ENCODE measurements around the gene POLR3C.
"Not testable (repeated sequence)": the region's sequence is repeated elsewhere in the genome, so short reads cannot be mapped to it uniquely, and the experiment has no call there.

The POLR3C gene

DNA sequence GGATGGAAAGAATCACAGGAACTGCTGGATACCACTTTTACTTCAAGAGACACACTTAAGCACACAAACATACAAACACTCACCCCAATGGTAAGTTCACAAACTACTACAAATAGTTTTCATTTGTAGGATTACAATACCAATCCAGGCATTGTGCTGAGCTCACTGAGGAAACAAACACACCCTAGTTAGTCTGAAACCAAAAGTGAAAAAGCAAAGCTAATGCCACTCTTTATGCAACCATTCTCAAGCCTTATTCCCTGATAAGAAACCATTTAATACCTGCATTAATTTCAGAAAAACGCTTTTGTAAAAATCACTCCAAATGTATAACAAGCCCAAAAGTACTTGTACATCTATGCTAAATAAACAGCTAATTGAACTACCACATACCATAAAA is 38.5 kb upstream of the POLR3C start:
- TF ChIP-seq, protein P1, sequence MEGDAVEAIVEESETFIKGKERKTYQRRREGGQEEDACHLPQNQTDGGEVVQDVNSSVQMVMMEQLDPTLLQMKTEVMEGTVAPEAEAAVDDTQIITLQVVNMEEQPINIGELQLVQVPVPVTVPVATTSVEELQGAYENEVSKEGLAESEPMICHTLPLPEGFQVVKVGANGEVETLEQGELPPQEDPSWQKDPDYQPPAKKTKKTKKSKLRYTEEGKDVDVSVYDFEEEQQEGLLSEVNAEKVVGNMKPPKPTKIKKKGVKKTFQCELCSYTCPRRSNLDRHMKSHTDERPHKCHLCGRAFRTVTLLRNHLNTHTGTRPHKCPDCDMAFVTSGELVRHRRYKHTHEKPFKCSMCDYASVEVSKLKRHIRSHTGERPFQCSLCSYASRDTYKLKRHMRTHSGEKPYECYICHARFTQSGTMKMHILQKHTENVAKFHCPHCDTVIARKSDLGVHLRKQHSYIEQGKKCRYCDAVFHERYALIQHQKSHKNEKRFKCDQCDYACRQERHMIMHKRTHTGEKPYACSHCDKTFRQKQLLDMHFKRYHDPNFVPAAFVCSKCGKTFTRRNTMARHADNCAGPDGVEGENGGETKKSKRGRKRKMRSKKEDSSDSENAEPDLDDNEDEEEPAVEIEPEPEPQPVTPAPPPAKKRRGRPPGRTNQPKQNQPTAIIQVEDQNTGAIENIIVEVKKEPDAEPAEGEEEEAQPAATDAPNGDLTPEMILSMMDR (IDR thresholded peaks at IDR 0.05; ENCODE audit: insufficient read depth, low read depth, low read length, missing control alignments), result no peak
- H3K4me3 ChIP-seq (ENCODE audit: low read depth, low read length), result no peak overlapping the region
- DNase-seq (ENCODE audit: low read depth), result peak; percentile 37

DNA sequence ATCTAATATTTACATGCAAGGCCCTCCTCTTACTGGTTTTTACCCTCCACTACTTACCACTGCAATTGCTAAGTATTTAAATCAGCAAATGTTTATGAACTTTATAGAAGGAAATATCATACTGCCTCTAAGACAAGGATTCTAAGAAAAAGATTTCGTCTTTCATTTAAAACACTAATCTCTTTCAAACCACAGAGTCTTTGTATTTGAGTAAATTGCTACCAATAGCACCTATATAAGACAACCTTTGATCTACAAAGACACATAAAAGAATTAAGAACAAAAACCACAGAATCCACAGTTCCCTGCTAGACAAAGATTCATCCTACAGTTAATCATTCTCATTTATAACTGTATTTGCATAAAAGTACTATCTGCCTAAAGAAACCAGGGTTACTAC is 37.7 kb upstream of the POLR3C start:
- TF ChIP-seq, protein P1 (IDR thresholded peaks at IDR 0.05; ENCODE audit: insufficient read depth, low read depth, low read length, missing control alignments), result no peak
- no peak for DNase-seq (ENCODE audit: low read depth)
- no peak overlapping the region for H3K4me3 ChIP-seq (ENCODE audit: low read depth, low read length)

DNA sequence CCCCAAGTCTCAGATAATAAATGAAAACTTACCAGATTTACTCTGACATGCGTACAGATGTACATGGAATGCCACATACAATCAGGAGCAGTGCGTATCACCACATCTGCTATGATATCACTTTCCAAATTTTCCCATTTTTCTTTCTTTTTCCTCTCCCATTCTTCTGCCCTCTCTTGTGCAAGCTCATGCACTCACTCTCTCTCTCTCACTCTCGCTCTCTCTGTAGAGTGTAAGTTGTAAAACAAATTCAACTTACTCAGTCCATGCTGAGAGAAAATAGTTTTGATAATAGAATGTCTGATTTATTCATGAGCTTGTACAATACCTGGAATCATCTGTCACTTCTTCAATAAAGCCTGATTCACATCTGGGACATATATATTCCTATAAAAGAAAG is 35.4 kb upstream of the POLR3C start:
- TF ChIP-seq, protein P1 (IDR thresholded peaks at IDR 0.05; ENCODE audit: insufficient read depth, low read depth, low read length, missing control alignments), result no peak
- H3K4me3 ChIP-seq (ENCODE audit: low read depth, low read length), result no peak overlapping the region

DNA sequence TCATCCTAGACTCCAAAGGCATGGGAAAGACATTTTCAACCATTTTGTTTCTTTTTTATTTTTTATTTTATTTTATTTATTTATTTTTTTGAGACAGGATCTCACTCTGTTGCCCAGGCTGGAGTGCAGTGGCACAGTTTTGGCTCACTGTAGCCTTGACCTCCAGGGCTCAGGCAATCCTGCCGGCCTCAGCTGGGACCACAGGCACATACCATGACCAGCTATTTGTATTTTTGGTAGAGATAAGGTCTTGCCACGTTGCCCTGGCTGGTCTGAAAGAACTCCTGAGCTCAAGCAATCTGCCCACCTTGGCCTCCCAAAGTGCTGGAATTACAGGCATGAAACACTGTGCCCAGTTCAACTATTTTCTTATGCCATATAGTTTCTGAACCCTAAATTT is 32.1 kb upstream of the POLR3C start:
- H3K4me3 ChIP-seq (ENCODE audit: low read depth, low read length); DNase-seq (ENCODE audit: low read depth): not testable (repeated sequence)

More for the DNA sequence above, 35.4 kb upstream of the POLR3C start:
- no peak for DNase-seq (ENCODE audit: low read depth)

DNA sequence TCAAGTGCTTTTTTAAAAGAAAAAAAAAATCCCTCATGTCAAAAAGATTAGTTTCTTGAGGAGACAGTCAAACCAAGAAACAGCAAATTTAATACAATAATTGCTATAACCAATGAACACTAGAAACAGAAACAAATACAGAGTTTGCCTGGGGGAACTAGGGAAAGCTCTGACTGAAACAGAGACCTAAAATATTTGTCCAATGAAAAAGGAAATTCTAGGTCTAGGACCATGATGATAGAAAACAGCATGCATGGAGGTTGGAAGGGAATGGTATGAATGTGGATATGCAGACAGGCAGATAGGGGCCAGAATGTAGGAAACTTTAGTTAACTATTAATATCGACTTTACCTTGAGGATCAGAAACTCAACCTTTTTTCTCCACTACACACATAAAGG is 31.5 kb upstream of the POLR3C start:
- no peak overlapping the region for H3K4me3 ChIP-seq (ENCODE audit: low read depth, low read length)
- DNase-seq (ENCODE audit: low read depth), result peak; percentile 8
- TF ChIP-seq, protein P1 (IDR thresholded peaks at IDR 0.05; ENCODE audit: insufficient read depth, low read depth, low read length, missing control alignments), result no peak

DNA sequence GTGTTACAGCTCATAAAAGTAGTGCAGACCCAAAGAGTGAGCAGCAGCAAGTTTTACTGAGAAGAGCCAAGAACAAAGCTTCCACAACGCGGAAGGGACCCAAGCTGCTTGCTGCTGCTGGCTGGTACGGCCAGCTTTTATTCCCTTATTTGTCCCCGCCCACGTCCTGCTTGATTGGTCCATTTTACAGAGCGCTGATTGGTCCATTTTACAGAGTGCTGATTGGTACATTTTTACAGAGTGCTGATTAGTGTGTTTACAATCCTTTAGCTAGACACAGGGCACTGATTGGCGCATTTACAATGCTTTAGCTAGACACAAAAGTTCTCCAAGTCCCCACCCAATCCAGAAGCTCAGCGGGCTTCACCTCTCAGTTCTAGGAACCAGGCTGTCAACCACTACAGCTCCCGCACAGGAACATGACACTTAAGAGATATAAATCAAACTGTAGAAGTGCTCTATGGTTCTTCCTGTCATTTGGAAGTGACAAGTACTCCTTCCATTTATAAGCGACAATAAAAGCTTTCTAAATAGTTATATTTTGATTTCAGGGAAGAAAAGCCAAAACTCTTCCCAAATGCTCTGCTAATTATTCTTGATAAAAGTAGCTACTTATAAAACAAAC is 28.6 kb upstream of the POLR3C start:
- TF ChIP-seq, protein P1 (IDR thresholded peaks at IDR 0.05; ENCODE audit: insufficient read depth, low read depth, low read length, missing control alignments), result no peak
- DNase-seq (ENCODE audit: low read depth), result no peak
- no peak overlapping the region for H3K4me3 ChIP-seq (ENCODE audit: low read depth, low read length)

DNA sequence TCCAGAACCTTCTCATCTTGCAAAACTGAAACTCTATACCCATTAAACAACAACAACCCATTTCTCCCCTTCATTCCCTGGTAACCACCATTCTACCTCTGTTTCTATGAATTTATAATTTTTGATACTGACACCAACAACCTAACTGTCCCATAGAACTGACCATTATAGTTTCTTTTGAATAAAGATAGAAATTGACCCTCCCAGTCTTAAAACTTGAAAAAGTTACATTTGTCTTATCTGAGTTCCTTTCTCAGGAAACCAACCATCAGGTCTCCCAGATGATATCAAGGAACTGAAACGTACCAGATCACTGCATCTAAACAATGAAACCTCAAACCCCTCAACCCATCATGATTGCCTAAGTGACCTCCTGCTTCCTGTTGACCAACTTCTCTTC is 27.2 kb upstream of the POLR3C start:
- TF ChIP-seq, protein P1 (IDR thresholded peaks at IDR 0.05; ENCODE audit: insufficient read depth, low read depth, low read length, missing control alignments), result no peak
- no peak overlapping the region for H3K4me3 ChIP-seq (ENCODE audit: low read depth, low read length)
- DNase-seq (ENCODE audit: low read depth), result no peak
